ENCODE measurements around the gene GFRA3. TPM values are rescaled to one million over a fixed set of nuclear protein-coding genes. Genes with fewer than 3 reads are reported as not detected.
"Not testable (repeated sequence)": the region's sequence is repeated elsewhere in the genome, so short reads cannot be mapped to it uniquely, and the experiment has no call there.

GFRA3 gene, protein sequence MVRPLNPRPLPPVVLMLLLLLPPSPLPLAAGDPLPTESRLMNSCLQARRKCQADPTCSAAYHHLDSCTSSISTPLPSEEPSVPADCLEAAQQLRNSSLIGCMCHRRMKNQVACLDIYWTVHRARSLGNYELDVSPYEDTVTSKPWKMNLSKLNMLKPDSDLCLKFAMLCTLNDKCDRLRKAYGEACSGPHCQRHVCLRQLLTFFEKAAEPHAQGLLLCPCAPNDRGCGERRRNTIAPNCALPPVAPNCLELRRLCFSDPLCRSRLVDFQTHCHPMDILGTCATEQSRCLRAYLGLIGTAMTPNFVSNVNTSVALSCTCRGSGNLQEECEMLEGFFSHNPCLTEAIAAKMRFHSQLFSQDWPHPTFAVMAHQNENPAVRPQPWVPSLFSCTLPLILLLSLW
- total RNA-seq, result 0.90 TPM
- long read RNA-seq, partial matches to known transcripts, result 1 of 4 reads
- long read RNA-seq, other reads (novel, unspliced or antisense), result 0 of 4 reads

- ATAC-seq (peak; percentile 67), DNase-seq (no peak)
- Histone ChIP-seq H3K9me3 (no peaks in the 10 kb centered on the region), H3K4me1 (peaks cover 15% of the 10 kb centered on the region), H3K4me3 (peak within 1 kb of the TSS; percentile 45), H3K27me3 (peaks cover 10% of the 10 kb centered on the region), H3K36me3 (no peaks in the 10 kb centered on the region), H3K27ac (no peak within 1 kb of the TSS)
- intact Hi-C loops (cut with DNase I), result no loop called here
- no peak for TF ChIP-seq CTCF (IDR thresholded peaks at IDR 0.05)
These were observed at the start of gene GFRA3 for GRCh38 chr5:138274189-138274853. TSS of gene GFRA3 (minus strand) at chr5:138274621. CDS start at chr5:138274424, 197 bp downstream.

DNA sequence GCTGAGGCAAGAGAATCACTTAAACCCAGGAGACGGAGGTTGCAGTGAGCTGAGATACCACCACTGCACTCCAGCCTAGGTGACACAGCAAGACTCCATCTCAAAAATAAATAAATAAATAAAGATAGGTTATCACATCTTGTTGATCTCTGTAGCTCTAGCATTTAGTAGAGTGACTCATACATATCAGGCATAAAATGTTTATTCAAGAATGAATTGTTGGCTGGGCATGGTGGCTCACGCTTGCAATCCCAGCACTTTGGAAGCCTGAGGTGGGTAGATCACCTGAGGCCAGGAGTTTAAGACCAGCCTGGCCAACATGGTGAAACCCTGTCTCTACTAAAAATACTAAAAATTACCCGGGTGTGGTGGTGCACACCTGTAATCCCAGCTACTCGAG, 43.8 kb upstream of the GFRA3 start:
- H3K27ac ChIP-seq; H3K36me3 ChIP-seq; H3K4me1 ChIP-seq; intact Hi-C loops (cut with DNase I); DNase-seq; H3K4me3 ChIP-seq; H3K9me3 ChIP-seq; ATAC-seq; H3K27me3 ChIP-seq: not testable (repeated sequence)

- ATAC-seq, result peak; percentile 10
- no peak overlapping the region for H3K27ac ChIP-seq
- H3K9me3 ChIP-seq, result no peaks in the 10 kb centered on the region
- intact Hi-C loops (cut with DNase I), result no loop called here
- H3K4me3 ChIP-seq, result no peak overlapping the region
- no peak for DNase-seq
- no peaks in the 10 kb centered on the region for H3K27me3 ChIP-seq
- no peaks in the 10 kb centered on the region for H3K4me1 ChIP-seq
- no peaks in the 10 kb centered on the region for H3K36me3 ChIP-seq
- no peak for TF ChIP-seq CTCF (IDR thresholded peaks at IDR 0.05)
These were observed 41.9 kb upstream of the GFRA3 start for GRCh38 chr5:138316355-138316754.

DNA sequence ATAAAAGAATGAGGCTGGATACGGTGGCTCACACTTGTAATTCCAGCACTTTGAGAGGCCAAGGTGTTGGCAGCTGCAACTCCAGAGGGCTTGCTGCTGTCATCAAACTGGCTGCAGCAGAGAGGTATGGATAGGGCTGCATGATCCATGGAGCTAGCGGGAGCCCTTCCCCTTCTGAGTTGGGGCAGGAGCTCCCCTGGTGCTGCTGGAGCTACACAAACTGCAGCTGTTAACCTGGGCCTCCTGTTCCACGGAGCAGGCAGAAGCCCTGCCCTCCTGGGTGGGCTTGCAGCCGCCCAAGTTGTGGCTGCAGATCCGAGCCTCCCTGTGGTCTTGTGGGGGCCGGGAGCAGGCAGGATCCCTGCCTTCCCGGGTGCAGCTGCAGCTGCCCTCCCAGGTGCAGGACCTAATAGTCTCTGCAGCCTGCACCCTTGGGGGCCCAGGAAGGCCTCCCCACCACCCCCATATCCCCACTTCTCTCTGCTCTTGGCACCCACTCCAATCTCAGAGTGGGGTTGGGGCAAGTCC, 41.4 kb upstream of the GFRA3 start:
- ATAC-seq (no peak), DNase-seq (no peak)
- no peaks in the 10 kb centered on the region for H3K27me3 ChIP-seq
- no peaks in the 10 kb centered on the region for H3K4me1 ChIP-seq
- no peak for TF ChIP-seq CTCF (IDR thresholded peaks at IDR 0.05)
- no peaks in the 10 kb centered on the region for H3K36me3 ChIP-seq
- intact Hi-C loops (cut with DNase I), result no loop called here
- H3K4me3 ChIP-seq, result no peak overlapping the region
- H3K27ac ChIP-seq, result no peak overlapping the region
- no peaks in the 10 kb centered on the region for H3K9me3 ChIP-seq

DNA sequence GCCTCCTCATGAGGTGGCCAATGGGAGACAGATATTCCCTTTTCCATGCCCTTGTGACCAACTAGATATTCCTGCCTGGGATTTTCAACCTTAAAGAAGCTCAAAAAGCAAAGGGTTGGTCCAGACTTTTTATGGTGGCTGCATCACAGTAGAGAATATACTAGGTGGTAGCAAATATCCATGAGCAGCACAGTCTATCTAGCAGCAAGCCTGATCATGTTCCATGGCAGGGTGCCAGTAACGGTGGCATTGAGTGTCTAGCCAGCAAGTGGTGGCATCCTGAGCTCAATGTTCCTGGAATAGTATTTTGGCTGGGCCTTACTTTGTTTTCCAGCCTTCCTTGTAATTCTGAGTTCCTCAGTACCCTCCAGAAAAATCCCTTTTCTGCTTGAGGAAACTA, 31.4 kb upstream of the GFRA3 start:
- Histone ChIP-seq H3K4me1 (no peaks in the 10 kb centered on the region), H3K27me3 (no peaks in the 10 kb centered on the region), H3K4me3 (no peak overlapping the region), H3K27ac (no peak overlapping the region), H3K9me3 (no peaks in the 10 kb centered on the region), H3K36me3 (no peaks in the 10 kb centered on the region)
- no peak for TF ChIP-seq CTCF (IDR thresholded peaks at IDR 0.05)
- intact Hi-C loops (cut with DNase I), result no loop called here
- no peak for ATAC-seq
- no peak for DNase-seq

- no peak for TF ChIP-seq CTCF (IDR thresholded peaks at IDR 0.05)
- no peak for ATAC-seq
- H3K27ac ChIP-seq, result no peak overlapping the region
These were observed 29.0 kb upstream of the GFRA3 start for GRCh38 chr5:138303372-138303771.

More at GRCh38 chr5:138303372-138303771, 29.0 kb upstream of the GFRA3 start:
- DNase-seq, result no peak
- H3K4me1 ChIP-seq, result no peaks in the 10 kb centered on the region
- no peaks in the 10 kb centered on the region for H3K36me3 ChIP-seq
- no peaks in the 10 kb centered on the region for H3K27me3 ChIP-seq
- no peaks in the 10 kb centered on the region for H3K9me3 ChIP-seq
- H3K4me3 ChIP-seq, result no peak overlapping the region
- intact Hi-C loops (cut with DNase I), result no loop called here
